Measurements from ENCODE around the gene SNCAIP.
"Not testable (repeated sequence)": the region's sequence is repeated elsewhere in the genome, so short reads cannot be mapped to it uniquely, and the experiment has no call there.

SNCAIP gene

DNA sequence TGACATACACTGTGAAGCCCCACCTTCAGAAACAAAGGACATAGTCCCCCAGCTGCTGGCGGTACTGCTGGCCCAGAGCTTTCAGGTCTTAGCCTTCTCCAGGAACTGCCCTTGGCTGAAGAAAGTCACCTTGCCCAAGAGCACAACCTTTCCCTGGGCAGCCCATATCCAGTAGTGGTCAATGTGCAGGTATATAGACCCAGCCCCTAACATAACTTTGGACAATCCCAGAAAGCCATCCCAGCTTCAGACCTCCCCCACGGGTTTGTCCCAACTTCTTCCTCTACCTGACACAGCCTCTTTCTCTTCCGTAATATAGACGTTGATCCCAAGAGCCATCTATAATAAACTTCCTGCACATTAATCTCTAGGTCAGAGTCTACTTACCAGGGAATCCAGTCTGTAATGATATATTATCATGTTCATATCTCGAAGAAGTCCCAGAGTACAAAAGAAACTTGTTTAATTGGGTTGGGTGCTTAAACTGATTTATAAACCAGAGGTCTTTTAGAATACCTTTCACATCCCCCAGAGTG, 157.4 kb downstream of the SNCAIP start:
- no peak for DNase-seq

- no peak for DNase-seq
These were observed 158.3 kb downstream of the SNCAIP start for GRCh38 chr5:122470365-122470764.

DNA sequence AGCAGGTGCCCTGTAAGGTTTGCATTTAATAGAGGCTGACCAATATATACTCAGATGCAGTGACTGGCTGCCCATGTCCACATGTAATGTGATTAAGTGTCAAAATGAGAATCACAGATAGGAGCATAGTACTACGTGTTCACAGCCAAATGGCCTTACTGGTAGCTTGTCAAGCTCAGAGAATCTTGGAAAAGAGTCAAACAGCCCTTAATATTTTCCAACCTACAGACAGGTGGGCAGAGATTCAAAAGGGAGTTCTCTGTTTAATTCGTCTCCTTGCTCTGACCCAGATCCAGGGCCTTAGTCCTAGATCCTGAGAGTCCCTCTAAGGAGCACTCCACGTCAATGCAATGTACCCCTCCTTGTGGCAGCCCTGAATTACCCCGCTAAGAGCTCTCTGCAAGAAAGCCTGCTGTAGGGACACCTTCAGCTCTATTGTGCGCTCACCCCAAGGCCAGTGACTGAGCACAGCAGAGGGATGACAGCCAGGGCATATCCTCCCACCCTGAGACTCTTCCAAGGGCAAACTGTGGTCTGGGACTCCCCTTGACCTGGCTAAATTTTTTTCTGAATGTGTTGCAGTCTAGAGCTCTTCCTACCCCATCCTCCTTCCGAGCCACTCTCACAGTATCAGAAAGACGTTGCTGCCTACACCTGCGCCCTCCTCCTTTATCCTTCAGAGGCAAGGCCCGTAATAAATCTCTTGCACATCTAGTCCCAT, 159.2 kb downstream of the SNCAIP start:
- no peak for DNase-seq

DNA sequence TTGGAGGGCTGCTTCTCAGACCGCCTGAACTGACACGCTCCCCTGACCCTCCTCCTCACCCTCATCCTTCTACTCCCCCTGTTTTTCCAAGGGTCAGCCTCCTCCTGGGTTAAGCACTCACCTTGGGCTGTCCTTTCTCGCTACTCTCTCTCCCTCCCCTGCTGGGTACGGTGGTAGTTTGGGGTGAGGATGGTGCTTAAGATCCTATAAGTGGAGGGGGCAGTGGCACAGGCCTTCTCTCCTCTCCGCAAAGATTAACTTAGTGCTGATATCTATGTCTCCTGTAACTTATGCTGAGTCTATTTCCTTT, 159.7 kb downstream of the SNCAIP start:
- DNase-seq = no peak

DNA sequence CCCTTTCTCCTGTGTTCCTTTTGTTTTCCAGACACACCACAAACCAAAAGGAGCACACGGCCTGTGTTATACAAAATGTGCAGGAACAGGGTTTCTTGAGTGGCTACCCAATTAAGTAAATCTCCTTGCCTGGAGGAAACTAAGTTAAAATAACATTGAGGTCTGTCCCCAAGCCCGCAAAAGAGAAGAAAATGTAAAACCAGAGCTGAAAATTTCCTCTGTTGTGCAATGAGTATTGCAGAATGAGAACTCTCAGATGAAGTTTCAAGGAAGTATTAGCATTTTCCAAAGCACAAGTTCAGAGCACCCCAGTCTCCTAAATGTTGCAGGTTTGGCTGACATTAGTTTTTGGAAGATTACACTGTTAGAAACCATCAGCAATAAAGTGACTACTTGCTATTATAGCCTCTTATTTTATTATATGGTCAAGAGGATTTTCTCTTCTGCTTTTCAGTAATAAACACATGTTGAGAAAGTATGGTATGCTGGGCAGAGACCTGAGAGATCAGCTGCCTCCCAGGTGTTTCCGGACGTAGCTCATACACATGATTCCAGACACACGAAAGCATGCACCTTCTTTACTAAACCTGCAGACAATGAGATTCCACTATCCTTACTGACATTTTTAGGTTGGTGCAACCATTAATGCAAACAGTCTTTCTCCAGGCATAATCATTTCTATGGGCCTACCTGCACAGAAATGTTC, 161.3 kb downstream of the SNCAIP start:
- DNase-seq = no peak

- no peak for DNase-seq
These were observed 161.9 kb downstream of the SNCAIP start for GRCh38 chr5:122473941-122474340.

DNA sequence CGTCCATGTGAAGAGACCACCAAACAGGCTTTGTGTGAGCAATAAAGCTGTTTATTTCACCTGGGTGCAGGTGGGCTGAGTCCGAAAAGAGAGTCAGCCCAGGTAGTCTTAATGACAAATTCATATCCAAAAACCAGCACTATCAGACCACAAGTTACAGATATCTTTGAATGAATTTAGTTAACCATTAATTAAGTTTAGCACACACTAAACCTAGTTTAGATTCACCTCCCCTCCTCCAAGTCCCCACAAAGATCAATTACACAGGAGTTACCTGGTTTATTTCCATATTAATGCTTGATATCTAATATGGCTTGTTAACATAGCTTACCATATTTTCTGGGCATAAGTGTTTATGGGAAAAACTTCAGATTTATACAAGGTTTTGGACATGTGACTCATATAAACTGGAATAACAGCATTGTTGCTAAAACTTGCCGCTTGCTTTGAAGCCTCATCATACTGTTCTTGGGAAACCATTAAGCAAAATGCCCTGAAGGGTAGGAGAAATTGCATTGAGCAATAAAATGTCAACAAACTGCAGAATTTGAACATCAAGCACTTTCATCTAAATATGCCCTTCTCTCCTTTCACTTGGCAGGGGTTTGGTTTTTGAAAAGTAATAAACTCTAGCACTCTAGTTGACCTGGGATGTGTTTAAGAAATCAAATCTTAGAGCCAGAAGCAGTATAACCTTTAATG, 166.9 kb downstream of the SNCAIP start:
- DNase-seq = no peak

DNA sequence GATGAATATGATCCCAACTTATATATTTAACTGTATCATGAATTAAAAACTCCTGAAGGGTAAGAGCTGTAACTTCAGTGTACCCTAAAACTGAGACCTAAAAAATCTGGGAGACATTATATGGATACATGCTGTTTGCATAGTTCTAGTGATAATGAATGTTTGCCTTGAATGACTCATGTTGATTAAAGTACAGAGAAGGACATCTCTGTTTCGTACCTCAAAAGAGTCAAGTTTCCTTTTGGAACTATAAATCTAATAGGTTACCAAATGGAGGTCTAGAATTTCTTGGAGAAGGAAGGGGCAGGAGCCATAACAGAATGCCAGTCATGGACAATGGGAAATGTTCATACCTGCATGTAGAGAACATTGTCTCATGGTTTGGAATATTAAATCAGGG, 168.1 kb downstream of the SNCAIP start:
- DNase-seq = no peak

GRCh38 chr5:122484103-122484502, 172.1 kb downstream of the SNCAIP start:
- DNase-seq = no peak

DNA sequence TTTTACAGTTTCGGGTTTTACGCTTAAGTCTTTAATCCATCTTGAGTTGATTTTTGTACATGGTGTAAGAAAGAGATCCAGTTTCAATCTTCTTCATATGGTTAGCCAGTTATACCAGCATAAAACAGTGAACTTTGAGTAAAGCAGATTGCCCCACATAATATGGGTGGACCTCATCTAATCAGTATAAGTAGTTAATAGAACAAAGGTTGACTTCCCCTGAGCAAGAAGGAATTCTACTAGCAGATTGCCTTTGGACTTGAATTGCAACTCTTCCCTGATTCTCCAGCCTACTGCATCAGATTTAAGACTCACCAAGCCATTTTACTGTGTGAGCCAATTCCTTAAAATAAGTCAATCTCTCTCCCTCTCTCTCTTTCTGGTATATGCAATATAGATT, 173.2 kb downstream of the SNCAIP start:
- no peak for DNase-seq

DNA sequence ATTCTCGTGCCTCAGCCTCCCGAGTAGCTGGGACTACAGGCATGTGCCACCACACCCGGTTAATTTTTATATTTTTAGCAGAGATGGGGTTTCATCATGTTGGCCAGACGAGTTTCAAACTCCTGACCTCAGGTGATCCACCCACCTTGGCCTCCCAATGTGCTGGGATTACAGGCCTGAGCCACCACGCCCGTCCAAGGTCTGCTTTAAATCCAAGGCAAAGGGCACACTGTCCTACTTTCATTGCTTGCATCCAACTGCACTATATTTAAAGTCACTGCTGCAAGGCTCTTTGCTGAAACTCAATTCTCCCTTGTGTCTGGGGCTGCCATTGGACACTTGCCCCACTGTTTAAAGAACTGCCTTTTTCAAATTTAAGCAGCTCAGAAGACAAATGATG, 174.6 kb downstream of the SNCAIP start:
- not testable (repeated sequence) for DNase-seq

DNA sequence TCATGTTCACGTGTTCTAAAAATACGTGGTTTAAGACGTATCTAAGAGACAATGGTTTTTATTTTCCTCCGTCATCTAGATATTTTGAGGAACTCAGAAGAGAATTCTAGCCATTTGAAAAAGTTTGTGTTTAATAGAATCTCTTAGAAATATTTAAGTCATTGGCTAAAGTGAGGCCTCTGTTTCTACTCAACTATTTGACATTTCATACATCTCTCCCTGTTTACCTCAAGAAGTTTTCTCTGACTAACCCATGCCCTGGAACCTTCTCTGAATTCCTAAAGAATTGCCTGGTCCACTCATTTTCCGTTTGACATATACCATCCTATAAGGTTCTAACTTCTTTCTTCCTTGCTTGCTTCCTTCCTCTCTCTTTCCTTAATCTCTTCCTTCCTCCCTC, 178.7 kb downstream of the SNCAIP start:
- no peak for DNase-seq

DNA sequence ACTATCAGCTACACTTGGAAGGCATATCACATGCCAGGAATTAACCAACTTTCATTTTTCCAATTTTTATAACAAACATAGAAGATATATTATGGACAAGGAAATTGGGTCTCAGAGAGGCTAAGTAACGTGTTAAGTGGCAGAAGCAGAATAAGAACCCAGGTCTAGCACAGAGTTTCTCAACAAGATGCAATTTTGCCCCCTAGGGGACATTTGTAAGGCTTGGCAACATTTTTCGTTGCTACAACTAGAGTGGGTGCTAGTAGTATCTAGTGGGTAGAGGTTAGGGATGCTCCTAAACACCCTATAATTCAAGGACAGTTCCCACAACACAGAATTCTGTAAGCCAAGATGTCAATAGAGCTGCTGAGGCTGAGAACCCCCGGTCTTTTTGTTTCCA, 180.6 kb downstream of the SNCAIP start:
- DNase-seq = no peak

- DNase-seq = no peak
These were observed 181.3 kb downstream of the SNCAIP start for GRCh38 chr5:122493091-122494021.

DNA sequence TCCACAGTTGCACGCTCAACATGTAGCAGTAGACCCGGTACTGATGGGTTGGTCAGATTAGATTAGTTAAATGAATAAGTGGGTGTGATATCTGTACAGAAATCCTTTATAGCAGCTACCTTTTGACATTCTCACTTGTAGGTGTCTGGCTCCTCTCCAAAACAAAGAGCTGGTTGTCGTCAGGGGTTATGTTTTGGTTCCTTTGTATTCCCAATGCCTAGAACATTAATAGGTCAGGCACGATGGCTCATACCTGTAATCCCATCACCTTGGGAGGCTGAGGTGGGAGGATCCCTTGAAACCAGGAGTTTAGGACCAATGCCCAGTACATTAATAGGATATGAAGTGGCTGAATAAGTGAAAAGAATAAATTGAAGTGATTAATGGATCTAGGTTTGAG, 182.1 kb downstream of the SNCAIP start:
- DNase-seq = no peak

DNA sequence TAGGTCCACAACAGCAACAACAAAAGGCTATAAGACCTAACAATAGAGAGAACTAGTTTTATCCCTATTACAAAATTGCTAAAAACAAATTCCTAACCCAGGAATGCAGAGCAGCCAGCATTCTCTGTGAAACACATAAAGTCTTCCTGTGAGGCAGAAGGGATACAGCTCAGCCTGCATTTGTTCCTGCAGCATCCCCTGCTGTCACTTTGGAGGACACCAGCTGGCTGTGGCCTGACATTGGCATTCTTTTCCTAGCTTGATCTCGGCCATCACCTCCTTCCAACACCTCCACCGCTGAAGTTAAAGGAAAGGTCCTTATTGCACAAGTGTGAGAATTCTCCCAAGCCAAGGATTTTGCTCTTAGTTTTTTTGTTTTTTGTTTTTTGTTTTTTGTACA, 186.1 kb downstream of the SNCAIP start:
- DNase-seq = no peak

GRCh38 chr5:122499585-122499984, 187.5 kb downstream of the SNCAIP start:
- DNase-seq = no peak

DNA sequence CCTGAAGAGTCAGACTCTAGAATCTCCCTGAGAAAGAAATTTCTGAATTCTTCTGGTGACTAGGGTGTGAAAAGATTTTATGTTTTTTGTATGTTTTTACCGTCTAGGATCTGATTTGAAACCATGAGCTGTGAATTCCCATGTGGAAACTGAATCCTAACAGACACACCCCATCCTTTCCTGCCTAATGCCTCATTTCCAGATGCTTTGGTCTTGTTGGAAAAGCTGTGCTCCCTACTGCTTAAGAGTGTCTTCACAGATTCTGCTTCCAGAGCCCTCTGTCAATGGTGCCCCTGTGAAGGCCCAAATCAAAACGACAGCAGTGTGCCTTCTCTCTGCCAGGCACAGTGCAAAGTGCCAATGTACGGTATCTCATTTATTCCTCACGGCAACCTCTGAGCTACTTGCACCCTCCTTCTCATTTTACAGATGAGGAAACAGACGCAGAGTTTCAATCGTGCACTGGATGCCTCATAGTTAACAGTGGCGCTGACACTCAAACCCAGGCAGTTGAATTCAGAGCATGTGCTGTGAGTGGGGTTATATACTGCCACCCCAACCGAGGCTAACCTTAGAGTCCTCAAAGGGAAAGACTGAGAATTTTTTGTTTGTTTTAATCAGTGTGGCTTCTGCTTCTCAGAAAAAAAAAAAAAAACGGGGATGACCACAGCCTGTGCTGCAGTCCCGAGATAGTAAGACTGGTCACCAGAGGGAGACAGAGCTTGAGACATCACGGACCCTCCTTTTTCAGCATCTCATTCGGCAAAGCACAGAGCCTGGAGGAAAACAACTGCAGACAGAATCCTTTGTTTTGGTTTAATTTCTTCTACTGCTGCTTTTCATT, 188.4 kb downstream of the SNCAIP start:
- DNase-seq = no peak

DNA sequence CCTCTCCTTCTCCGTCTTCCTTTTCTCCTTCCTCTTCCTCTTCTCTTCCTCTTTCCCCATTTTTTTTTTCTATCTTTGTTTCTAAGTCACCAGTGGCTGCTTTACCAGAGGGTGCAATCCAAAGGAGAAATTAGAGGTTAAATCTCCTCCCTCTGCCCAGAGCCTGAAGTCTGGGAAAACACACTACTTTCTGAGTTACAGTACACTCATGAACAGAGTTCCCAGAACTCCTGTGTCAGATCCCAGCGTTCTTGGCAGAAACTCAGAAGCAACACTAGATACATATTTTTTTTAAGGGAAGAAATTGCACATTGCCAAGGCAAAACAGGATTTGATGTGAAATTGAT, 189.0 kb downstream of the SNCAIP start:
- DNase-seq = no peak

DNA sequence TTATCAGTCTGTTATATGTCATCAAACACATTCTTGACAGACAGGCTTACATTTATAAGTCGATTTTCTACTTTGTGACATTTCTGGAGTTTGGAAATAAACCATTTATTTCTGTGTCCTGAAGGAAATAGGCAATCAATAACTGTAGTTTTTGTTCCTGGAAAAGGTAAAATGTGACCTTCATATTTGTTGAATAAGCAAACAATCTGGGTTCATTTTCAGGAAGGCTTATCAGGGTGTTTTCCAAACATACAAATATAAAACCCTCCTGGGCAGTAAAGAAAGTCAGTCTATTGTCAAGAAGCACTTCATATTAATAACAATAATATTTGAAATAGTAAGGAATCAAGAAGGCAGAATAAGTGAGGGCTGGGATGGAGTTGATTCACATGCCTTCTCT, 195.0 kb downstream of the SNCAIP start:
- no peak for DNase-seq

DNA sequence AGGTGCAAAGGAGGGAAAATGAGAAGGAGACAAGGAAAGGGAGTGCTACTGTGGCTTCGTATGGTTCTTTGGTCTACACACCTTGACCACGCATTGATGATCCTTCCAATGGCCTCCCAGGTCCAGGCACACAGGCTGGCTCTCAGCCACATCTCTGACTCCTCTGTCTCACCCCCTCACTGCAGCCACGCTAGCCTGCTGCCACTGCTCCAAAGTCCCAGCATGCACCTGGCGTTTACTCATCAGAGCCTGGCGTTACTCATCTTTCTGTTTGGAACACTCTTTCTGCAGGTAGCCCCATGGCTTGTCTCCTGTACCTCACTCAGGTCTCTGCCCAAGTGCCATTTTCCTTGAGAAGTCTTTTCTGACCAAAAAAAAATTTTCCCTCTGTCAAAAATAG, 195.5 kb downstream of the SNCAIP start:
- no peak for DNase-seq

- no peak for DNase-seq
These were observed 196.6 kb downstream of the SNCAIP start for GRCh38 chr5:122508623-122509022.

All from T-helper 1 cell (primary cell).